H9 (cell line): ENCODE measurements around the gene MT3. TPM values are rescaled to one million over a fixed set of nuclear protein-coding genes. Genes with fewer than 3 reads are reported as not detected.

Experiments used
- DNase-seq: peaks from one replicate; pipeline ENCODE4 v3.0.0-alpha.2; 2017
- H2AFZ ChIP-seq: one replicate; pipeline ENCODE4 v1.6.1; 2013; ENCODE audit warnings: mild to moderate bottlenecking, low read length, control low read depth, moderate library complexity
- H2AK5ac ChIP-seq: 2 replicates; pipeline ENCODE4 v1.6.1; 2013; ENCODE audit warnings: low read length, control low read depth, mixed read lengths; ENCODE audit not compliant: insufficient read length
- H2BK120ac ChIP-seq: one replicate; pipeline ENCODE4 v1.6.1; 2013; ENCODE audit warnings: low read depth, mild to moderate bottlenecking, low read length, control low read depth, inconsistent platforms; ENCODE audit not compliant: poor library complexity, severe bottlenecking
- H2BK12ac ChIP-seq: 2 replicates; pipeline ENCODE4 v1.6.1; 2013; ENCODE audit warnings: low read length, control low read depth, mixed read lengths, low read depth; ENCODE audit not compliant: insufficient read length
- H2BK15ac ChIP-seq: 2 replicates; pipeline ENCODE4 v1.6.1; 2013; ENCODE audit warnings: low read depth, low read length, control low read depth
- H2BK20ac ChIP-seq: one replicate; pipeline ENCODE4 v1.6.1; 2013; ENCODE audit warnings: low read depth, mild to moderate bottlenecking, low read length, control low read depth, inconsistent platforms; ENCODE audit not compliant: poor library complexity, severe bottlenecking
- H2BK5ac ChIP-seq: 2 replicates; pipeline ENCODE4 v1.6.1; 2013; ENCODE audit warnings: low read length, control low read depth, mixed read lengths; ENCODE audit not compliant: insufficient read length
- H3K14ac ChIP-seq: 2 replicates; pipeline ENCODE4 v1.6.1; 2013; ENCODE audit warnings: low read length, control low read depth; ENCODE audit not compliant: insufficient read depth
- H3K18ac ChIP-seq: 2 replicates; pipeline ENCODE4 v1.6.1; 2013; ENCODE audit warnings: low read depth, mild to moderate bottlenecking, mixed read lengths, low read length, control low read depth; ENCODE audit not compliant: insufficient read length
- H3K23ac ChIP-seq: 2 replicates; pipeline ENCODE4 v1.6.1; 2013; ENCODE audit warnings: low read length, control low read depth, mixed read lengths, low read depth; ENCODE audit not compliant: insufficient read length
- H3K23me2 ChIP-seq: 2 replicates; pipeline ENCODE4 v1.6.1; 2013; ENCODE audit warnings: low read depth, mild to moderate bottlenecking, mixed read lengths, low read length, control low read depth; ENCODE audit not compliant: insufficient read length, poor library complexity, severe bottlenecking
- H3K27ac ChIP-seq: 2 replicates; pipeline ENCODE4 v1.5.1; 2013; ENCODE audit warnings: low read length, control low read depth, mixed read lengths, low read depth; ENCODE audit not compliant: insufficient read length
- H3K27me3 ChIP-seq: 2 replicates; pipeline ENCODE4 v1.6.1; 2013; ENCODE audit warnings: low read length, control low read depth, inconsistent platforms; ENCODE audit not compliant: insufficient read depth
- H3K4ac ChIP-seq: 2 replicates; pipeline ENCODE4 v1.6.1; 2013; ENCODE audit warnings: low read depth, mild to moderate bottlenecking, control low read depth, inconsistent platforms, low read length, moderate library complexity
- H3K4me1 ChIP-seq: 2 replicates; pipeline ENCODE4 v1.6.1; 2013; ENCODE audit warnings: low read length, control low read depth, inconsistent platforms; ENCODE audit not compliant: insufficient read depth
- H3K4me2 ChIP-seq: 2 replicates; pipeline ENCODE4 v1.6.1; 2013; ENCODE audit warnings: low read length, control low read depth, mixed read lengths; ENCODE audit not compliant: insufficient read length, insufficient read depth
- H3K56ac ChIP-seq: 2 replicates; pipeline ENCODE4 v1.6.1; 2013; ENCODE audit warnings: low read depth, mild to moderate bottlenecking, mixed read lengths, low read length, control low read depth; ENCODE audit not compliant: insufficient read length
- H3K79me1 ChIP-seq: 2 replicates; pipeline ENCODE4 v1.6.1; 2013; ENCODE audit warnings: low read depth, mild to moderate bottlenecking, moderate library complexity, low read length, control low read depth, inconsistent platforms; ENCODE audit not compliant: insufficient read depth, poor library complexity, severe bottlenecking
- H3K79me2 ChIP-seq: 2 replicates; pipeline ENCODE4 v1.6.1; 2013; ENCODE audit warnings: low read length, control low read depth, inconsistent platforms; ENCODE audit not compliant: insufficient read depth
- H3K9ac ChIP-seq: 2 replicates; pipeline ENCODE4 v1.6.1; 2013; ENCODE audit warnings: low read length, control low read depth, mixed read lengths; ENCODE audit not compliant: insufficient read length; ENCODE audit errors: extremely low read depth
- H3K9me3 ChIP-seq: one replicate; pipeline ENCODE4 v1.6.1; 2013; ENCODE audit warnings: low read depth, low read length, inconsistent platforms; ENCODE audit not compliant: control insufficient read depth
- H3T11ph ChIP-seq: one replicate; pipeline ENCODE4 v1.6.1; 2013; ENCODE audit warnings: mild to moderate bottlenecking, low read length, control low read depth, inconsistent platforms
- H4K20me1 ChIP-seq: one replicate; pipeline ENCODE4 v1.6.1; 2013; ENCODE audit not compliant: control insufficient read depth, insufficient read length, insufficient read depth
- H4K5ac ChIP-seq: 2 replicates; pipeline ENCODE4 v1.6.1; 2013; ENCODE audit warnings: low read depth, mild to moderate bottlenecking, mixed read lengths, low read length, control low read depth; ENCODE audit not compliant: insufficient read length
- H4K8ac ChIP-seq: replicated peaks from 2 replicates; pipeline ENCODE4 v1.6.1; 2013; ENCODE audit warnings: low read length, control low read depth, mixed read lengths, low read depth; ENCODE audit not compliant: insufficient read length
- H4K91ac ChIP-seq: 2 replicates; pipeline ENCODE4 v1.6.1; 2013; ENCODE audit warnings: low read depth, mild to moderate bottlenecking, moderate library complexity, mixed read lengths, low read length, control low read depth; ENCODE audit not compliant: insufficient read length
- H3K27ac Mint-ChIP-seq, 3 experiments: 2 replicates in 2 of 3; 3 replicates in 1 of 3; pipeline ENCODE4 v1.8.0; 2020 to 2021; ENCODE audit warnings: mixed read lengths in 3 of 3, mild to moderate bottlenecking in 1 of 3, moderate library complexity in 1 of 3
- H3K27me3 Mint-ChIP-seq: 2 replicates; pipeline ENCODE4 v1.8.0; 2021; ENCODE audit warnings: low read depth, mild to moderate bottlenecking, moderate library complexity, mixed read lengths
- H3K36me3 Mint-ChIP-seq, 3 experiments: 2 replicates in 2 of 3; 3 replicates in 1 of 3; pipeline ENCODE4 v1.8.0; 2020 to 2021; ENCODE audit warnings: low read depth in 3 of 3, mixed read lengths in 3 of 3; ENCODE audit not compliant: insufficient read depth in 1 of 3
- H3K4me1 Mint-ChIP-seq, 2 experiments: 2 replicates each; pipeline ENCODE4 v1.8.0; 2020; ENCODE audit warnings: mixed read lengths in 2 of 2
- H3K4me3 Mint-ChIP-seq, 2 experiments: 2 replicates in 1 of 2; 3 replicates in 1 of 2; pipeline ENCODE4 v1.8.0; 2020 to 2021; ENCODE audit warnings: mild to moderate bottlenecking in 2 of 2, mixed read lengths in 2 of 2, moderate library complexity in 1 of 2
- H3K9me3 Mint-ChIP-seq, 2 experiments: 2 replicates in 1 of 2; 3 replicates in 1 of 2; pipeline ENCODE4 v1.8.0; 2020; ENCODE audit warnings: mild to moderate bottlenecking in 2 of 2, mixed read lengths in 2 of 2, moderate library complexity in 1 of 2
- CTCF ChIP-seq: fragments of 200-600 bp; sonication (generic); conservative IDR thresholded peaks from 3 replicates; pipeline ENCODE4 v1.8.0; 2021; ENCODE audit warnings: antibody characterized with exemption, mild to moderate bottlenecking
- WGBS: extraction: QIAGEN DNeasy Blood & Tissue Kit; methylation state at CpG from one replicate; pipeline ENCODE4 v1.1.7; 2013; ENCODE audit warnings: missing lambda C conversion rate, low lambda C conversion rate, mixed read lengths; ENCODE audit not compliant: insufficient read length; ENCODE audit errors: extremely low coverage; 5-methylcytosine and 5-hydroxymethylcytosine counted together
- total RNA-seq: library from RNA; stranded (reverse); gene quantifications from 2 replicates; pipeline ENCODE4 v1.2.1, GENCODE V29; 2021

MT3 gene
- total RNA-seq, 1 experiment from 2014 or later: not detected

- Histone ChIP-seq H4K8ac (no peak overlapping the region), H3K14ac (no peak overlapping the region), H2AK5ac (no peak overlapping the region), H2BK120ac (no peak overlapping the region), H4K91ac (no peak overlapping the region), H4K20me1 (no peaks in the 10 kb centered on the region), H3K4me1 (no peaks in the 10 kb centered on the region; the same call in 1 of the 2 replicates), H3K27ac (no peak overlapping the region), H3K56ac (no peak overlapping the region), H3K79me2 (no peaks in the 10 kb centered on the region), H3K23me2 (peaks cover 16% of the 10 kb centered on the region), H3K9me3 (no peaks in the 10 kb centered on the region), H3K9ac (no peak overlapping the region), H3K18ac (no peak overlapping the region), H2BK15ac (no peak overlapping the region), H2AFZ (no peak overlapping the region), H4K5ac (no peak overlapping the region), H3K23ac (no peak overlapping the region), H3K4me2 (no peak overlapping the region), H2BK5ac (no peak overlapping the region), H3K79me1 (no peaks in the 10 kb centered on the region), H3K27me3 (peaks cover 86% of the 10 kb centered on the region), H3K4ac (no peak overlapping the region), H3T11ph (no peak overlapping the region), H2BK12ac (no peak overlapping the region), H2BK20ac (no peak overlapping the region)
- Mint-ChIP-seq H3K27me3 (peaks cover 98% of the 10 kb centered on the region), H3K27ac (no peak overlapping the region), H3K4me1 (peaks cover 24 to 32% of the 10 kb centered on the region in 2 experiments), H3K9me3 (peaks cover 0 to 13% of the 10 kb centered on the region in 2 experiments; a peak in 2 of 5 replicates), H3K4me3 (no peak overlapping the region), H3K36me3 (no peaks in the 10 kb centered on the region)
- no peak for DNase-seq
- no peak for TF ChIP-seq CTCF
- no CpG with 5 or more reads among the region's 3 CpGs for WGBS
These were observed 40.2 kb downstream of the MT3 start for GRCh38 chr16:56629531-56629930.
